Measurements from ENCODE around the gene CCDC30.
"Not testable (repeated sequence)": the region's sequence is repeated elsewhere in the genome, so short reads cannot be mapped to it uniquely, and the experiment has no call there.

CCDC30 gene

GRCh38 chr1:42453386-42453785 lies 9.7 kb upstream of the CCDC30 start:
- no peak for DNase-seq (ENCODE audit: low spot score)

- DNase-seq (ENCODE audit: low spot score): no peak
Measured at GRCh38 chr1:42454403-42454802, 8.7 kb upstream of the CCDC30 start.

- DNase-seq (ENCODE audit: low spot score): peak; percentile 90
Measured at GRCh38 chr1:42456010-42456753, 6.9 kb upstream of the CCDC30 start, which contains the start of the genes PPCS and ZMYND12. PPCS (plus strand) TSS chr1:42456543; CDS start chr1:42456566, 23 bp downstream. ZMYND12 (minus strand) TSS chr1:42456022; CDS start chr1:42455997, 25 bp downstream.

GRCh38 chr1:42456754-42457089 lies 6.4 kb upstream of the CCDC30 start:
- DNase-seq (ENCODE audit: low spot score): peak; percentile 62

- no peak for DNase-seq (ENCODE audit: low spot score)
Measured at GRCh38 chr1:42461196-42461595, 1.9 kb upstream of the CCDC30 start.

GRCh38 chr1:42463921-42464320 lies 835 bp downstream of the CCDC30 start:
- DNase-seq (ENCODE audit: low spot score): no peak

- no peak for DNase-seq (ENCODE audit: low spot score)
Measured at GRCh38 chr1:42466030-42466429, 2.9 kb downstream of the CCDC30 start.

GRCh38 chr1:42469727-42470126 lies 6.6 kb downstream of the CCDC30 start:
- no peak for DNase-seq (ENCODE audit: low spot score)

GRCh38 chr1:42476605-42477004 lies 13.5 kb downstream of the CCDC30 start:
- DNase-seq (ENCODE audit: low spot score): no peak

- DNase-seq (ENCODE audit: low spot score): not testable (repeated sequence)
Measured at GRCh38 chr1:42477354-42477753, 14.3 kb downstream of the CCDC30 start.

- DNase-seq (ENCODE audit: low spot score): no peak
Measured at GRCh38 chr1:42477775-42478174, 14.7 kb downstream of the CCDC30 start.

GRCh38 chr1:42479621-42480020 lies 16.5 kb downstream of the CCDC30 start:
- peak; percentile 47 for DNase-seq (ENCODE audit: low spot score)

- DNase-seq (ENCODE audit: low spot score): no peak
Measured at GRCh38 chr1:42480921-42481320, 17.8 kb downstream of the CCDC30 start.

GRCh38 chr1:42482635-42483153 lies 19.6 kb downstream of the CCDC30 start:
- no peak for DNase-seq (ENCODE audit: low spot score)

GRCh38 chr1:42484382-42484781 lies 21.3 kb downstream of the CCDC30 start:
- no peak for DNase-seq (ENCODE audit: low spot score)

- no peak for DNase-seq (ENCODE audit: low spot score)
Measured at GRCh38 chr1:42490237-42490636, 27.2 kb downstream of the CCDC30 start.

- DNase-seq (ENCODE audit: low spot score): not testable (repeated sequence)
Measured at GRCh38 chr1:42502031-42502430, 38.9 kb downstream of the CCDC30 start.

GRCh38 chr1:42504535-42505128 lies 41.5 kb downstream of the CCDC30 start:
- no peak for DNase-seq (ENCODE audit: low spot score)

GRCh38 chr1:42506576-42506975 lies 43.5 kb downstream of the CCDC30 start:
- no peak for DNase-seq (ENCODE audit: low spot score)

- DNase-seq (ENCODE audit: low spot score): not testable (repeated sequence)
Measured at GRCh38 chr1:42511581-42512155, 48.6 kb downstream of the CCDC30 start.

- no peak for DNase-seq (ENCODE audit: low spot score)
Measured at GRCh38 chr1:42518908-42519307, 55.8 kb downstream of the CCDC30 start.

- DNase-seq (ENCODE audit: low spot score): no peak
Measured at GRCh38 chr1:42523171-42523570, 60.1 kb downstream of the CCDC30 start.

- peak; percentile 34 for DNase-seq (ENCODE audit: low spot score)
Measured at GRCh38 chr1:42524330-42524729, 61.2 kb downstream of the CCDC30 start.

Measured in iPS-NIHi11 (cell line).